ENCODE data around the gene AUH. TPM values are rescaled to one million over a fixed set of nuclear protein-coding genes. Genes with fewer than 3 reads are reported as not detected.

AUH gene
- total and polyA plus RNA-seq, 9 of the 15 experiments (the other 6 are each of a cell fraction or from before 2014, with no cell fraction given): 3.4 to 29.0 (median 10.1) TPM

- FAIRE-seq: peak; percentile 37
- in situ Hi-C loops (cut with MboI): no loop called here
- no TSS peak for BruUV-seq (replicated peaks)
Observed at GRCh38 chr9:91241909-91242308, 119.8 kb downstream of the AUH start.

GRCh38 chr9:91240596-91241165, 121.0 kb downstream of the AUH start:
- H3K36me3 ChIP-seq (ENCODE audit: control insufficient read depth, insufficient read depth, low read length): no peaks in the 10 kb centered on the region
- FAIRE-seq (no peak), ATAC-seq (no peak), DNase-seq (ENCODE audit: extremely low read depth in 1 of 4, low spot score in 3 of 4) (no peak)
- no peaks in the 10 kb centered on the region for H3K79me2 ChIP-seq (ENCODE audit: control insufficient read depth, insufficient read depth, low read length)
- no peak overlapping the region for H2AFZ ChIP-seq (ENCODE audit: low read depth, low read length)
- H3K4me3 ChIP-seq: no peak overlapping the region
- in situ Hi-C loops (cut with MboI) (no loop called here), intact Hi-C loops (cut with micrococcal nuclease) (no loop called here)
- POLR2A ChIA-PET: no interaction called here
- WGBS (ENCODE audit: insufficient coverage, low coverage, missing lambda C conversion rate): 58% methylated on average over 3 of the region's 3 CpGs
- no peak overlapping the region for H3K9ac ChIP-seq (ENCODE audit: insufficient read depth in 1 of 2, low read depth in 2 of 2, low read length in 2 of 2)
- H3K27ac ChIP-seq (ENCODE audit: extremely low read depth, low read depth, low read length): no peak overlapping the region
- H3K4me1 ChIP-seq (replicated peaks in 1 of 2; ENCODE audit: control insufficient read depth in 2 of 2, insufficient read depth in 2 of 2, low read length in 2 of 2): peaks cover 0 to 5% of the 10 kb centered on the region in 2 experiments; a peak in 3 of 5 replicates
- no peaks in the 10 kb centered on the region for H3K9me3 ChIP-seq (replicated peaks; ENCODE audit: control insufficient read depth, insufficient read depth, low read depth, low read length)
- no peaks in the 10 kb centered on the region for H3K27me3 ChIP-seq (ENCODE audit: control insufficient read depth in 2 of 2, insufficient read depth in 2 of 2, low read length in 2 of 2)
- no TSS peak for BruUV-seq (replicated peaks)
- no peaks in the 10 kb centered on the region for H4K20me1 ChIP-seq (replicated peaks; ENCODE audit: control insufficient read depth, insufficient read depth, low read length)
- H3K4me2 ChIP-seq (ENCODE audit: insufficient read depth, low read length): no peak overlapping the region
- H3K9me1 ChIP-seq (ENCODE audit: control insufficient read depth, insufficient read depth, low read length): peaks cover 2% of the 10 kb centered on the region
- CTCF ChIA-PET (ENCODE audit: low intra/inter-chr PET ratio): no interaction called here
- TF ChIP-seq CBFA2T3 (IDR thresholded peaks at IDR 0.05) (no peak), SAFB (IDR thresholded peaks at IDR 0.05; ENCODE audit: borderline replicate concordance, low read depth, low read length) (no peak), KDM2B (CRISPR knock-in tag; IDR thresholded peaks at IDR 0.05) (no peak), TCF7 (IDR thresholded peaks at IDR 0.05; ENCODE audit: borderline replicate concordance) (no peak), ZBTB26 (CRISPR knock-in tag; IDR thresholded peaks at IDR 0.05) (no peak), E4F1 (CRISPR knock-in tag; IDR thresholded peaks at IDR 0.05; ENCODE audit: borderline replicate concordance) (no peak), SIRT6 (IDR thresholded peaks at IDR 0.05; ENCODE audit: low read depth, low read length) (no peak), TOE1 (IDR thresholded peaks at IDR 0.05; ENCODE audit: borderline replicate concordance) (no peak), TOE1 (CRISPR knock-in tag; IDR thresholded peaks at IDR 0.05; ENCODE audit: borderline replicate concordance, low read depth) (no peak), NR2C1 (IDR thresholded peaks at IDR 0.05) (no peak), NR2C1 (tag; IDR thresholded peaks at IDR 0.05) (no peak)

More at GRCh38 chr9:91241909-91242308, 119.8 kb downstream of the AUH start:
- Histone ChIP-seq H3K79me2 (ENCODE audit: control insufficient read depth, insufficient read depth, low read length) (no peaks in the 10 kb centered on the region), H3K9me3 (replicated peaks; ENCODE audit: control insufficient read depth, insufficient read depth, low read depth, low read length) (no peaks in the 10 kb centered on the region), H3K9ac (ENCODE audit: insufficient read depth in 1 of 2, low read depth in 2 of 2, low read length in 2 of 2) (no peak overlapping the region), H3K27ac (ENCODE audit: extremely low read depth, low read depth, low read length) (no peak overlapping the region), H2AFZ (ENCODE audit: low read depth, low read length) (no peak overlapping the region), H3K4me2 (ENCODE audit: insufficient read depth, low read length) (no peak overlapping the region), H3K4me1 (replicated peaks in 1 of 2; ENCODE audit: control insufficient read depth in 2 of 2, insufficient read depth in 2 of 2, low read length in 2 of 2) (peaks cover 0 to 17% of the 10 kb centered on the region in 2 experiments; a peak in 3 of 5 replicates), H3K9me1 (ENCODE audit: control insufficient read depth, insufficient read depth, low read length) (peaks cover 3% of the 10 kb centered on the region), H4K20me1 (replicated peaks; ENCODE audit: control insufficient read depth, insufficient read depth, low read length) (no peaks in the 10 kb centered on the region), H3K4me3 (no peak overlapping the region), H3K36me3 (ENCODE audit: control insufficient read depth, insufficient read depth, low read length) (no peaks in the 10 kb centered on the region), H3K27me3 (ENCODE audit: control insufficient read depth in 2 of 2, insufficient read depth in 2 of 2, low read length in 2 of 2) (no peaks in the 10 kb centered on the region)
- no peak for ATAC-seq
- ChIA-PET CTCF (ENCODE audit: low intra/inter-chr PET ratio) (no interaction called here), POLR2A (no interaction called here)
- no peak for DNase-seq (ENCODE audit: extremely low read depth in 1 of 4, low spot score in 3 of 4)
- WGBS (ENCODE audit: insufficient coverage, low coverage, missing lambda C conversion rate): 62% methylated on average over 4 of the region's 4 CpGs
- intact Hi-C loops (cut with micrococcal nuclease): no loop called here
- TF ChIP-seq SREBF2 (CRISPR knock-in tag; IDR thresholded peaks at IDR 0.05): no peak

All from K562 (cell line).